ENCODE results near the gene RAB3GAP2.
A peak's percentile ranks its signal among the peaks of the same experiment; 100 is the strongest.
"Not testable (repeated sequence)": the region's sequence is repeated elsewhere in the genome, so short reads cannot be mapped to it uniquely, and the experiment has no call there.

Gene RAB3GAP2

GRCh38 chr1:220272841-220273090, 513 bp upstream of the RAB3GAP2 start:
- peak overlapping the region; percentile 80 for H3K4me3 ChIP-seq (ENCODE audit: low read depth, low read length)
- no peak for TF ChIP-seq CTCF (IDR thresholded peaks at IDR 0.05; ENCODE audit: low read depth, low read length)

- H3K4me3 ChIP-seq (ENCODE audit: low read depth, low read length), result peak overlapping the region; percentile 80
- TF ChIP-seq CTCF (IDR thresholded peaks at IDR 0.05; ENCODE audit: low read depth, low read length), result no peak
Measured at GRCh38 chr1:220271706-220272046, 577 bp downstream of the RAB3GAP2 start.

GRCh38 chr1:220269036-220269435, 3.2 kb downstream of the RAB3GAP2 start:
- H3K4me3 ChIP-seq (ENCODE audit: low read depth, low read length), result no peak overlapping the region
- no peak for TF ChIP-seq CTCF (IDR thresholded peaks at IDR 0.05; ENCODE audit: low read depth, low read length)

DNA sequence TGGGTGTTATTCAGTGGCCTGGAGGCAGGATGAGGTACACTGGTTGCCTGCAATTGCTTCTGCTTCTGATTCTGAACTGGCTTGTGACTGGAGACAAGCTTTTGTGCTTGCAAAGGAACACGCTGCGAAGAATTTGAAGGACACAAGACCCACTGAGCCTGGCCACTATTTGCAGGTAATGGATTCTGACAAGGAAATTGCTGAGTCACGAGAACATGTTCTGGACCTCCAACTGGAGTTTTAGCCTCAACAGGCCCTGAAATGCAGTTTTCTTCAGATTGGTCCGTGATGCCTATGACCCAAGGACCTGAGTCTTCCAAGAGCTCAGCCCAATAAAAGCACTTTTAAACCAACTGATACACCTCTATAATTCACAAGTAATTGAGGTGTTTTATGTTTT, 4.6 kb downstream of the RAB3GAP2 start:
- H3K4me3 ChIP-seq (ENCODE audit: low read depth, low read length), result no peak overlapping the region
- no peak for TF ChIP-seq CTCF (IDR thresholded peaks at IDR 0.05; ENCODE audit: low read depth, low read length)

GRCh38 chr1:220260228-220260627, 12.0 kb downstream of the RAB3GAP2 start:
- not testable (repeated sequence) for H3K4me3 ChIP-seq (ENCODE audit: low read depth, low read length)

DNA sequence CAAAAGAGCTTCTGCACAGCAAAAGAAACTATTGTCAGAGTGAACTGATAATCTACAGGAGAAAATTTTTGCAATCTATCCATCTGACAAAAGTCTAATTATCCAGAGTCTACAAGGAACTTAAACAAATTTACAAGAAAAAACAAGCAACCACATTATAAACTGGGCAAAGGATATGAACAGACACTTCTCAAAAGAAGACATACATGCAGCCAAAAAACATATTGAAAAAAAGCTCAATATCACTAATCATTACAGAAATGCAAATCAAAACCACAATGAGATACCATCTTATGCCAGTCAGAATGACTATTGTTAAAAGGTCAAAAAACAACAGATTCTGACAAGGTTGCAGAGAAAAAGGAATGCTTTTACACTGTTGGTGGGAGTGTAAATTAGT, 12.5 kb downstream of the RAB3GAP2 start:
- not testable (repeated sequence) for H3K4me3 ChIP-seq (ENCODE audit: low read depth, low read length)

DNA sequence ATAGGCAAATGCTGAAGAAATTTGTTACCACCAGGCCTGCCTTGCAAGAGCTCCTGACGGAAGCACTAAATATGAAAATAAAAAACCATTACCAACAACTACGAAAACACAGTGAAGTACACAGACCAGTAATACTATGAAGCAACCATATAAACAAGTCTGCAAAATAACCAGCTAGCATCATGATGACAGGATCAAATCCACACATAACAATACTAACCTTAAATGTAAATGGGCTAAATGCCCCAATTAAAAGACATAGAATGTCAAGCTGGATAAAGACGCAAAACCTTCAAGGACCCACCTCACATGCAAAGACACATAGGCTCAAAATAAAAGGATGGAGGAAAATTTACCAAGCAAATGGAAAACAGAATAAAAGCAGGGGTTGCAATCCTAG, 16.1 kb downstream of the RAB3GAP2 start:
- not testable (repeated sequence) for H3K4me3 ChIP-seq (ENCODE audit: low read depth, low read length)

GRCh38 chr1:220255204-220255603, 17.0 kb downstream of the RAB3GAP2 start:
- H3K4me3 ChIP-seq (ENCODE audit: low read depth, low read length), result no peak overlapping the region
- TF ChIP-seq CTCF (IDR thresholded peaks at IDR 0.05; ENCODE audit: low read depth, low read length), result no peak

GRCh38 chr1:220253290-220253689, 19.0 kb downstream of the RAB3GAP2 start:
- H3K4me3 ChIP-seq (ENCODE audit: low read depth, low read length), result not testable (repeated sequence)

GRCh38 chr1:220251272-220251671, 21.0 kb downstream of the RAB3GAP2 start:
- no peak for TF ChIP-seq CTCF (IDR thresholded peaks at IDR 0.05; ENCODE audit: low read depth, low read length)
- H3K4me3 ChIP-seq (ENCODE audit: low read depth, low read length), result no peak overlapping the region

Measured in WI38 (cell line).